ENCODE results near the gene SPDYA.

GRCh38 chr2:28776471-28776870 lies 34.2 kb upstream of the SPDYA start:
- TF ChIP-seq GATA2 (IDR thresholded peaks at IDR 0.05; ENCODE audit: low read depth, low read length) = no peak
- no peak for TF ChIP-seq GATA3 (IDR thresholded peaks at IDR 0.05; ENCODE audit: low read depth, low read length)

Data from SH-SY5Y (cell line).